ENCODE measurements around the gene PLEKHA5.

PLEKHA5 gene

DNA sequence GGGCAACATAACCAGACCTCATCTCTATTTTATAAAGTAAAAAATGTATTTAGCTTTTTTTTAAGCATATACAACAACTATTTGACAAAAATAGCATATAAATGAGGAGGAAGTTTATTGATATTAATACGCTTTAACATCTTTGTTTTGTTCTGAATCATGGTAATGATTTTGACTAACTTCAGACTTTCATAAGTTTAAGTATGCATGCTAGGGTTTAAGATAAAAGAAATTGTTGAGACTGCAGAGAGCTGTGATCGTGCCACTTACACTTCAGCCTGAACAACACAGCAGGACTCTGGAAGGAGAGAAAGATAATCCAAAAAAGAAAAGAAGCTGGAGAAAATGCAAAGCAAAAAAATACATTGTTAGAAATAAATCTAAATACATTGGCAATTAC lies 221.8 kb downstream of the PLEKHA5 start:
- Histone ChIP-seq H3K4me2 (ENCODE audit: low read length) (no peak overlapping the region), H3K27ac (ENCODE audit: low read depth, low read length) (no peak overlapping the region), H4K20me1 (ENCODE audit: control insufficient read depth, insufficient read depth, low read depth, low read length) (no peaks in the 10 kb centered on the region), H3F3A (ENCODE audit: control insufficient read depth, insufficient read depth) (no peaks in the 10 kb centered on the region), H3K36me3 (ENCODE audit: control insufficient read depth, low read length) (no peaks in the 10 kb centered on the region), H3K9me3 (ENCODE audit: control insufficient read depth, insufficient read depth, low read length) (no peaks in the 10 kb centered on the region), H3K27me3 (ENCODE audit: control insufficient read depth, low read length) (no peaks in the 10 kb centered on the region), H3K4me3 (ENCODE audit: low read length) (no peak overlapping the region), H3K79me2 (ENCODE audit: control insufficient read depth, low read length) (no peaks in the 10 kb centered on the region), H3K4me1 (ENCODE audit: control insufficient read depth, low read length) (no peaks in the 10 kb centered on the region), H3K9me2 (replicated peaks; ENCODE audit: control insufficient read depth, low read length) (no peaks in the 10 kb centered on the region)
- TF ChIP-seq EZH2phosphoT487 (IDR thresholded peaks at IDR 0.05; ENCODE audit: borderline replicate concordance, low read length): no peak
- TF ChIP-seq CTCF (IDR thresholded peaks at IDR 0.05; ENCODE audit: low read depth, low read length, poor library complexity, severe bottlenecking): no peak

GRCh38 chr12:19369691-19370148 lies 240.2 kb downstream of the PLEKHA5 start:
- Histone ChIP-seq H3K4me2 (ENCODE audit: low read length) (no peak overlapping the region), H4K20me1 (ENCODE audit: control insufficient read depth, insufficient read depth, low read depth, low read length) (no peaks in the 10 kb centered on the region), H3K4me1 (ENCODE audit: control insufficient read depth, low read length) (no peaks in the 10 kb centered on the region), H3K36me3 (ENCODE audit: control insufficient read depth, low read length) (peaks cover 4% of the 10 kb centered on the region), H3F3A (ENCODE audit: control insufficient read depth, insufficient read depth) (no peaks in the 10 kb centered on the region), H3K4me3 (ENCODE audit: low read length) (no peak overlapping the region), H3K27ac (ENCODE audit: low read depth, low read length) (no peak overlapping the region), H3K79me2 (ENCODE audit: control insufficient read depth, low read length) (no peaks in the 10 kb centered on the region), H3K9me3 (ENCODE audit: control insufficient read depth, insufficient read depth, low read length) (no peaks in the 10 kb centered on the region), H3K27me3 (ENCODE audit: control insufficient read depth, low read length) (no peaks in the 10 kb centered on the region), H3K9me2 (replicated peaks; ENCODE audit: control insufficient read depth, low read length) (no peaks in the 10 kb centered on the region)
- TF ChIP-seq CTCF (IDR thresholded peaks at IDR 0.05; ENCODE audit: low read depth, low read length, poor library complexity, severe bottlenecking): no peak
- TF ChIP-seq EZH2phosphoT487 (IDR thresholded peaks at IDR 0.05; ENCODE audit: borderline replicate concordance, low read length): no peak

GRCh38 chr12:19373586-19373985 lies 244.1 kb downstream of the PLEKHA5 start:
- Histone ChIP-seq H3K36me3 (ENCODE audit: control insufficient read depth, low read length) (no peaks in the 10 kb centered on the region; the same call in 1 of the 2 replicates), H3K9me2 (replicated peaks; ENCODE audit: control insufficient read depth, low read length) (no peaks in the 10 kb centered on the region), H3K4me1 (ENCODE audit: control insufficient read depth, low read length) (no peaks in the 10 kb centered on the region), H3K27me3 (ENCODE audit: control insufficient read depth, low read length) (no peaks in the 10 kb centered on the region), H3F3A (ENCODE audit: control insufficient read depth, insufficient read depth) (no peaks in the 10 kb centered on the region), H3K4me3 (ENCODE audit: low read length) (no peak overlapping the region), H3K27ac (ENCODE audit: low read depth, low read length) (no peak overlapping the region), H3K9me3 (ENCODE audit: control insufficient read depth, insufficient read depth, low read length) (no peaks in the 10 kb centered on the region), H3K4me2 (ENCODE audit: low read length) (no peak overlapping the region), H4K20me1 (ENCODE audit: control insufficient read depth, insufficient read depth, low read depth, low read length) (no peaks in the 10 kb centered on the region), H3K79me2 (ENCODE audit: control insufficient read depth, low read length) (no peaks in the 10 kb centered on the region)
- TF ChIP-seq EZH2phosphoT487 (IDR thresholded peaks at IDR 0.05; ENCODE audit: borderline replicate concordance, low read length): no peak
- no peak for TF ChIP-seq CTCF (IDR thresholded peaks at IDR 0.05; ENCODE audit: low read depth, low read length, poor library complexity, severe bottlenecking)
